GM19238 (cell line): ENCODE results near the gene L3MBTL4.

Experiments used
- DNase-seq: peaks from one replicate; pipeline ENCODE4 v3.0.0; 2011; ENCODE audit warnings: low spot score; ENCODE audit not compliant: insufficient read length

The L3MBTL4 gene

GRCh38 chr18:5967007-5967406 is 447.7 kb downstream of the L3MBTL4 start:
- no peak for DNase-seq

- no peak for DNase-seq
Observed at GRCh38 chr18:5966514-5966913, 448.2 kb downstream of the L3MBTL4 start.

GRCh38 chr18:5964996-5965395 is 449.7 kb downstream of the L3MBTL4 start:
- DNase-seq, result no peak

- no peak for DNase-seq
Observed at GRCh38 chr18:5964596-5964995, 450.1 kb downstream of the L3MBTL4 start.

GRCh38 chr18:5964108-5964507 is 450.6 kb downstream of the L3MBTL4 start:
- no peak for DNase-seq

- DNase-seq, result no peak
Observed at GRCh38 chr18:5963267-5963666, 451.4 kb downstream of the L3MBTL4 start.

- no peak for DNase-seq
Observed at GRCh38 chr18:5962362-5962761, 452.3 kb downstream of the L3MBTL4 start.

- no peak for DNase-seq
Observed at GRCh38 chr18:5961828-5962150, 452.9 kb downstream of the L3MBTL4 start.

GRCh38 chr18:5961097-5961827 is 453.4 kb downstream of the L3MBTL4 start:
- DNase-seq, result no peak

GRCh38 chr18:5958822-5959221 is 455.9 kb downstream of the L3MBTL4 start:
- no peak for DNase-seq

GRCh38 chr18:5955861-5956260 is 458.9 kb downstream of the L3MBTL4 start:
- no peak for DNase-seq

- DNase-seq, result no peak
Observed at GRCh38 chr18:5951515-5952091, 463.1 kb downstream of the L3MBTL4 start.

GRCh38 chr18:5948781-5949180 is 465.9 kb downstream of the L3MBTL4 start:
- no peak for DNase-seq

GRCh38 chr18:5948237-5948636 is 466.5 kb downstream of the L3MBTL4 start:
- DNase-seq, result no peak

- DNase-seq, result no peak
Observed at GRCh38 chr18:5944448-5944847, 470.3 kb downstream of the L3MBTL4 start.

- no peak for DNase-seq
Observed at GRCh38 chr18:5943514-5943913, 471.2 kb downstream of the L3MBTL4 start.

- no peak for DNase-seq
Observed at GRCh38 chr18:5942591-5942990, 472.1 kb downstream of the L3MBTL4 start.

GRCh38 chr18:5941890-5942289 is 472.8 kb downstream of the L3MBTL4 start:
- no peak for DNase-seq

- no peak for DNase-seq
Observed at GRCh38 chr18:5939801-5940667, 474.7 kb downstream of the L3MBTL4 start.

GRCh38 chr18:5937795-5938194 is 476.9 kb downstream of the L3MBTL4 start:
- DNase-seq, result no peak

- no peak for DNase-seq
Observed at GRCh38 chr18:5937121-5937520, 477.6 kb downstream of the L3MBTL4 start.

GRCh38 chr18:5930789-5931188 is 483.9 kb downstream of the L3MBTL4 start:
- DNase-seq, result no peak
